Measurements from ENCODE around the gene SFXN2. TPM values are rescaled to one million over a fixed set of nuclear protein-coding genes. Genes with fewer than 3 reads are reported as not detected.
"Not testable (repeated sequence)": the region's sequence is repeated elsewhere in the genome, so short reads cannot be mapped to it uniquely, and the experiment has no call there.

Gene SFXN2
- total RNA-seq, 2 experiments from 2014 or later, result 23.6 to 28.0 TPM

DNA sequence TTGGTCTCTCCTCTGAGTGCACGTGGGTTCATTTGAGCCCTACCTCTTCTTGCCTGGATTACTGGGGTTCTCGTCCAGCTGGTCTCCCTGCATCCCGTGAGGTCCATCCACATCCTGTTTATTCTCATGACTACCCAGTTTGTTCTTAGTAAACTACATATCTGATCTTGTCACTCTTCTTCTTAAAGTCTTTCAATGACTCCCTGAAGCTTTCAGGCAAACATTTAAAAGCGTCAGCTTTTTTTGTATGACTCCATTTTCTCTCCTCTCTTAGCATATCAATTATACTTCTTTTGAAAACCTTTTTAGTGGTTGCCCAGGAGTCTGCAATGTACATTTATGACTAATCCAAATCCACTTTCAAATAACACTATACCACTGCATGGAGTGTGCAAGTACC lies 7.5 kb downstream of the SFXN2 start:
- Mint-ChIP-seq H3K36me3 (peaks cover 30% of the 10 kb centered on the region), H3K27me3 (no peaks in the 10 kb centered on the region), H3K27ac (peak overlapping the region; percentile 3), H3K9me3 (peaks cover 2% of the 10 kb centered on the region), H3K4me1 (peaks cover 26% of the 10 kb centered on the region), H3K4me3 (no peak overlapping the region)
- DNase-seq, result no peak

GRCh38 chr10:102723989-102724388 lies 9.6 kb downstream of the SFXN2 start:
- H3K27ac Mint-ChIP-seq, result no peak overlapping the region

DNA sequence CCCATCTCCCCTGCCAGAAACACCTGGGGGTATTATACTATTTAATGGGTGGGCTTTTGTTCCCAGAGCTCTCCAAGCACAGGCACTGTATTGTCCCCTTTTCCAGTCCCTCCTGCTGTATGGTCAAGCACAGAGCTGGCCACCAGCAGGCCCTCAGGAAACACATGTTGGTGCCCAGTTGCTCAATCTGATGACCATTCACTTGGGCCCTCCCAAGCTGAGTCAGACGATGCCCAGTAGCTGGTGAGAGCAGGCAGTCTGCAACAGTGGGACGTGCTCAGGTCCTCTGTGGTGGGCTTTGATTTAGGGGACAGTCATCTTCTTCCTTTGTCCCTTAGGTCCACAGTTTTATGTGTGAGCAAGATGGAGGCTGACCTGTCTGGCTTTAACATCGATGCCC lies 11.8 kb downstream of the SFXN2 start:
- DNase-seq, result no peak
- Mint-ChIP-seq H3K27me3 (no peaks in the 10 kb centered on the region), H3K36me3 (peaks cover 15% of the 10 kb centered on the region), H3K9me3 (peaks cover 2% of the 10 kb centered on the region), H3K27ac (no peak overlapping the region), H3K4me1 (peaks cover 11% of the 10 kb centered on the region), H3K4me3 (no peak overlapping the region)

More at GRCh38 chr10:102723989-102724388, 9.6 kb downstream of the SFXN2 start:
- DNase-seq, result no peak
- H3K36me3 Mint-ChIP-seq, result peaks cover 19% of the 10 kb centered on the region
- H3K4me1 Mint-ChIP-seq, result peaks cover 17% of the 10 kb centered on the region
- H3K4me3 Mint-ChIP-seq, result no peak overlapping the region
- peaks cover 2% of the 10 kb centered on the region for H3K9me3 Mint-ChIP-seq
- H3K27me3 Mint-ChIP-seq, result no peaks in the 10 kb centered on the region

DNA sequence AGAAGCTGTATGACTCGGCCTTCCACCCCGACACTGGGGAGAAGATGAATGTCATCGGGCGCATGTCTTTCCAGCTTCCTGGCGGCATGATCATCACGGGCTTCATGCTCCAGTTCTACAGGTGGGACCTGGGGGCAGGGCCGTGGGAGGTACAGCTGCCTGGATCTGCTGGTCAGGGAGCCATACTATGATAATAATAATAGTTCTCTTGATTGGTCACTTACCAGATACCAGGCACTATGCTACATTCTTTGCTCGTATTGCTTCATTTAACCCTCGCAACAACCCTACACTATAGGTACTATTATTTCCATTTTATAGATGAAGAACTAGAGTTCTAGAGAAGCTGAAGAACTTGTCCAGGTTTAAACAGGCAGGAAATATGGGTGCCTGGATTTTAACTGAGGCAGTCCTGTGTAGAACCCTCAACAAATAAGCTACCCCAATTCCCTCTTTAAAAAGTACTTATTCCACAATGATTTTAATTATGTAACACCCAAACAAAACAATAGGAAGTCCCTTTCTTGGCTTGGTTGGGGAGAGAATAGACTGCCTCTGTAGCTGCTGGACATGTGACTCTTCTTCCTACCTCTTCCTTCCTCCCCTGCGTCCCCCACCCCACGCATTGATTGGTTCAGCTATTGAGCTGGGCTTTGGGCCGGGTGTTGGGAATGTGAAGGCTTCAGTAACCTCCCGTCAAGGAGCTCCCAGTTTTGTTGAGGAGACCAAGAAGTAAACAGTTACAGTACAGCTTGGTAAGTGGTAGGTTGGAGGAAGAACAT lies 12.8 kb downstream of the SFXN2 start:
- peaks cover 6% of the 10 kb centered on the region for H3K4me1 Mint-ChIP-seq
- peaks cover 2% of the 10 kb centered on the region for H3K9me3 Mint-ChIP-seq
- DNase-seq, result no peak
- peaks cover 11% of the 10 kb centered on the region for H3K36me3 Mint-ChIP-seq
- no peak overlapping the region for H3K27ac Mint-ChIP-seq
- H3K27me3 Mint-ChIP-seq, result no peaks in the 10 kb centered on the region
- H3K4me3 Mint-ChIP-seq, result no peak overlapping the region

DNA sequence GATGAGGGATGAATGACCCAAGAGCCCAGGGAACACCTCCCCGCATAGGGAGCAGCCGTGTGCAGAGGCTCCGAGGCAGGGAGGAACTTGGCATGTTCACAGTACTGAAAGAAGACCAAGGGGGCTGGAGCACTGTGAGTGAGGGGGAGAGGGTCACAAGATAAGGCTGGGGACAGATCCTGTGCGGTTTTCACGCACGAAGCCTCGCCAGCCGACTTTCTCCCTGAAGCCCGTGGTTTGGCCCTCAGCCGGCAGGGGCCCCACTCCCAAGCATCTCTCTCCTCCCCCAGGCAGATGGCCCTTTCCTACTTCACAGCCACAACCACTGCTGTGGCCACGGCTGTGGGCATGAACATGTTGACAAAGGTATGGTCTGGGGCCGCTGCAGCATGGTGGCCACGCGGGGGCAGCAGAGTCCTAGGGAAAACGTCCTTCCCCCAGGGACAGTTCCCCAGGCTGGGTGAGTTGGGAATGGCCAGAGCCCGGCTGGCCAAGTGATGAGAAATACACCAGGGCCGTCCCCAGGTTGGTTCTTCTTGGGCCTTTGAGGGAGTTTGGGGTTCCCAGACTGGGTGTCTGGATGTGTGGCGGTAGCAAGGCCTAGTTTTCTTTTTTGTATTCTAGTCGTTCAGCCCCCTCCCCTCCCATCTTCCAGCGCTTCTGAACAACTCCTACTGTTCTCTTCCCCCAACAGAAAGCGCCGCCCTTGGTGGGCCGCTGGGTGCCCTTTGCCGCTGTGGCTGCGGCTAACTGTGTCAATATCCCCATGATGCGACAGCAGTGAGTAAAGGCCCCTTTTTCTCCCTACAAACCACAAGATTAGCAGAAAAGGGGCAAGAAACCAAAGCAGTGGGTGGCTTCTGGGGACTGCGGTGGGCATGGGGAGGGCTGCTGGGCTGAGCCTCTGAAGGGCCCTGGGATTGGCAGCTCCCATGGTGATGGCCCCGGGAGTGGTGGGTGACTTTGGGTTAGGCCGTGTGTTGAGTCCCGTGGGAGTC lies 14.9 kb downstream of the SFXN2 start:
- Mint-ChIP-seq H3K36me3 (peaks cover under 1% of the 10 kb centered on the region), H3K4me1 (peaks cover 6% of the 10 kb centered on the region), H3K4me3 (no peak overlapping the region), H3K27ac (peak overlapping the region; percentile 7), H3K27me3 (no peaks in the 10 kb centered on the region), H3K9me3 (no peaks in the 10 kb centered on the region)
- DNase-seq, result peak; percentile 47

DNA sequence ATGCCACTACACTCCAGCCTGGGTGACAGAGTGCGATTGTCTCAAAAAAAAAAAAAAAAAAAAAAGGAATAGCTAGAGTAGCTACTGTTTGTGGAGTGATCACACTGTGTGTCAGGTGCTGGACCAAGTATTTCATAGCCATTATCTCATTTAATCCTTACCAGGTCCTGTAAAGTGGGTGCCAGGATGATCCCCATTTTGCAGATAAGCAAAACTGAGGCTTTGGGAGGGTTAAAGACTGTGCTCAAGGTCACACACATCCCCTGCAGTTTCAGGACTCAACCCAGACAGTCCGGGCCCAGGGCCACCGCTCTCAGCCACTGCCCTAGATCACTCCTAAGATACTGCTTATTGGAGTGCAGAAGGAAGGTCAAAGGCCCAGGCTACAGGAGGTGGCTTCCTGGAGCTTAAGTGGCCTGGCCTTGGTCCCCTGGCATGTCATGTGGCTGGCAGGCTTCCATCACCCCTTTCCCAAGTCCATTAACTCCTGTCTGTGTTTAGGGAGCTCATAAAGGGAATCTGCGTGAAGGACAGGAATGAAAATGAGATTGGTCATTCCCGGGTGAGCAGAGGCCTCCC lies 16.9 kb downstream of the SFXN2 start:
- no peak overlapping the region for H3K27ac Mint-ChIP-seq

GRCh38 chr10:102732661-102733060 lies 18.2 kb downstream of the SFXN2 start:
- H3K27ac Mint-ChIP-seq, result no peak overlapping the region
- peaks cover 6% of the 10 kb centered on the region for H3K4me1 Mint-ChIP-seq
- no peaks in the 10 kb centered on the region for H3K9me3 Mint-ChIP-seq

More for the DNA sequence above, 16.9 kb downstream of the SFXN2 start:
- no peak for DNase-seq
- Mint-ChIP-seq H3K4me3 (no peak overlapping the region), H3K4me1 (peaks cover 6% of the 10 kb centered on the region), H3K27me3 (no peaks in the 10 kb centered on the region), H3K36me3 (peaks cover 2% of the 10 kb centered on the region), H3K9me3 (no peaks in the 10 kb centered on the region)

DNA sequence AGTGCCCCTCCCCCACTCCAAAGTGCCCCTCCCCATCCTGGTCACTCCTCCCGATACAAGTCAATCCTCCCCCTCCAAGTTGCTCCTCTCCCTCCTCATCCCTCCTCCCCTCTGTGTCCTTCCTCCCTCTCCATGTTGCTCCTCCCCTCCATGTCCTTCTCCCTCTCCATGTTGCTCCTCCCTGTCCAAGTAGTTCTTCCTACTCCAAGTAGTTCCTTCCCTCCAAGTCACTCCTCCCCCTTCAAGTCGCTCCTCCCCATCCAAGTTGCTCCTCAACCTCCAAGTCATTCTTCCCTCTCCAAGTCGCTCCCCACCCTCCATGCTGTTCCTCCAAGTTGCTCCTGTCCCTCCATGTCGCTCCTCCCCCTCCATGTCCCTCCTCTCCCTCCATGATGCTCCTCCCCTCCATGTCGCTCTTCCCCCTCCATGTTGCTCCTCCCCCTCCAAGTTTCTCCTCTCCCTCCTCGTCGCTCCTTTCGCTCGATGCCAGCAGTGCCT lies 20.7 kb downstream of the SFXN2 start:
- no peaks in the 10 kb centered on the region for H3K4me1 Mint-ChIP-seq
- H3K9me3 Mint-ChIP-seq, result no peaks in the 10 kb centered on the region
- H3K27ac Mint-ChIP-seq, result no peak overlapping the region
- no peak for DNase-seq
- H3K27me3 Mint-ChIP-seq, result no peaks in the 10 kb centered on the region
- no peak overlapping the region for H3K4me3 Mint-ChIP-seq
- peaks cover 5% of the 10 kb centered on the region for H3K36me3 Mint-ChIP-seq

More at GRCh38 chr10:102732661-102733060, 18.2 kb downstream of the SFXN2 start:
- Mint-ChIP-seq H3K4me3 (no peak overlapping the region), H3K36me3 (peaks cover 2% of the 10 kb centered on the region), H3K27me3 (no peaks in the 10 kb centered on the region)
- DNase-seq, result no peak

DNA sequence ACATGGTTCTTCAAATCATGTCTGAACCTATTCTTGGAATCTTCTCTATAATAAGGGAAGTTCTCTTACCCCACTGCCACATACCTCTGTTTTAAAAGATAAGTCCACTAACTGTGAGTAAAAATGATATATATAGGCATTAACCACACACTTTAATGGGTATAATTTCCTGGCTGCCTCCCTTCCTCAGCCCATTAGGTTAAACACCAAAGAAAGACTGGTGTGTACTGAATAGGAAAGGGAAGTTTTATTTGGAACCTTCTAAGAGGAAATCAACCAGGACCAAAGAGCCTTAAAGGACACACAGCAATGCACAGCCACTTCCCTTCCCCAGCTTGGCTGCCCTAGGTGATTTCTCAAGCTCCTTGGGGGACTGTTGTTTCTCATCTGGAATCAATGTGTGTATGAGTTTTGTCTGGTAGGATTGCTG lies 24.3 kb downstream of the SFXN2 start:
- Mint-ChIP-seq H3K9me3 (peaks cover 5% of the 10 kb centered on the region), H3K4me1 (peaks cover 5% of the 10 kb centered on the region), H3K36me3 (peaks cover 8% of the 10 kb centered on the region), H3K4me3 (no peak overlapping the region), H3K27ac (peak overlapping the region; percentile 35), H3K27me3 (no peaks in the 10 kb centered on the region)
- no peak for DNase-seq

DNA sequence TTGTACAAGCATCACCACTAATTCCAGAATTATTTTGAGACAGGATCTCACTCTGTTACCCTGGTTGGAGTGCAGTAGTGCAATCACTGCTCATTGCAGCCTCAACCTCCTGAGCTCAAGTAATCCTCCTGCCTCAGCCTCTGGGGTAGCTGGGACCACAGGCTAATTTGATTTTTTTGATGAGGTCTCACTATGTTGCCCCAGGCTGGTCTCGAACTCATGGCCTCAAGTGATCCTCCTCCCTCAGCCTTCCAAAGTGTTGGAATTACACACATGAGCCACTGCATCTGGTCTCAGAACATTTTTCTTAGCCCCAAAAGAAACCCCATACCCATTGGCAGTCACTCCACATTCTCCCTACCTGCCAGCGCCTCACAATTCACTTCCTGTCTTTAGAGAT lies 25.8 kb downstream of the SFXN2 start:
- peaks cover 5% of the 10 kb centered on the region for H3K36me3 Mint-ChIP-seq
- DNase-seq, result no peak
- H3K4me3 Mint-ChIP-seq, result no peak overlapping the region
- H3K9me3 Mint-ChIP-seq, result peaks cover 5% of the 10 kb centered on the region
- H3K4me1 Mint-ChIP-seq, result peaks cover 11% of the 10 kb centered on the region
- H3K27ac Mint-ChIP-seq, result no peak overlapping the region
- H3K27me3 Mint-ChIP-seq, result no peaks in the 10 kb centered on the region

GRCh38 chr10:102741726-102742237 lies 27.3 kb downstream of the SFXN2 start:
- peaks cover 5% of the 10 kb centered on the region for H3K9me3 Mint-ChIP-seq
- peaks cover 22% of the 10 kb centered on the region for H3K4me1 Mint-ChIP-seq
- H3K27me3 Mint-ChIP-seq, result no peaks in the 10 kb centered on the region
- DNase-seq, result no peak
- H3K4me3 Mint-ChIP-seq, result no peak overlapping the region
- H3K27ac Mint-ChIP-seq, result no peak overlapping the region
- peaks cover 5% of the 10 kb centered on the region for H3K36me3 Mint-ChIP-seq

DNA sequence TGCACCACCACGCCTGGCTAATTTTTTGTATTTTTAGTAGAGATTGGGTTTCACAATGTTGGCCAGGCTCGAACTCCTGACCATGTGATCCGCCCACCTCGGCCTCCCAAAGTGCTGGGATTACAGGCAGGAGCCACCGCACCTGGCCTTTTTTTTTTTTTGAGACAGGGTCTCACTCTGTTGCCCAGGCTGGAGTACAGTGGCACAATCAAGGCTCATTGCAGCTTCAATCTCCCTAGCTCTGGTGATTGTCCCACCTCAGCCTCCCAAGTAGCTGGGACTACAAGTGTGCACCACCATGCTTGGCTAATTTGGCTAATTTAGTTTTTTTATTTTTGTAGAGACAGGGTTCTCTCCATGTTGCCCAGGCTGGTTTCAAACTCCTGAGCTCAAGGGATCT lies 27.9 kb downstream of the SFXN2 start:
- not testable (repeated sequence) for H3K27ac Mint-ChIP-seq, DNase-seq, H3K9me3 Mint-ChIP-seq, H3K4me3 Mint-ChIP-seq, H3K27me3 Mint-ChIP-seq, H3K36me3 Mint-ChIP-seq
- H3K4me1 Mint-ChIP-seq, result peaks cover 25% of the 10 kb centered on the region

- no peak for DNase-seq
- peaks cover 5% of the 10 kb centered on the region for H3K36me3 Mint-ChIP-seq
- no peaks in the 10 kb centered on the region for H3K27me3 Mint-ChIP-seq
- H3K4me3 Mint-ChIP-seq, result peak overlapping the region; percentile 96
- peak overlapping the region; percentile 90 for H3K27ac Mint-ChIP-seq
- peaks cover 25% of the 10 kb centered on the region for H3K4me1 Mint-ChIP-seq
- H3K9me3 Mint-ChIP-seq, result peaks cover 5% of the 10 kb centered on the region
Measured at GRCh38 chr10:102743078-102743587, 28.7 kb downstream of the SFXN2 start.

DNA sequence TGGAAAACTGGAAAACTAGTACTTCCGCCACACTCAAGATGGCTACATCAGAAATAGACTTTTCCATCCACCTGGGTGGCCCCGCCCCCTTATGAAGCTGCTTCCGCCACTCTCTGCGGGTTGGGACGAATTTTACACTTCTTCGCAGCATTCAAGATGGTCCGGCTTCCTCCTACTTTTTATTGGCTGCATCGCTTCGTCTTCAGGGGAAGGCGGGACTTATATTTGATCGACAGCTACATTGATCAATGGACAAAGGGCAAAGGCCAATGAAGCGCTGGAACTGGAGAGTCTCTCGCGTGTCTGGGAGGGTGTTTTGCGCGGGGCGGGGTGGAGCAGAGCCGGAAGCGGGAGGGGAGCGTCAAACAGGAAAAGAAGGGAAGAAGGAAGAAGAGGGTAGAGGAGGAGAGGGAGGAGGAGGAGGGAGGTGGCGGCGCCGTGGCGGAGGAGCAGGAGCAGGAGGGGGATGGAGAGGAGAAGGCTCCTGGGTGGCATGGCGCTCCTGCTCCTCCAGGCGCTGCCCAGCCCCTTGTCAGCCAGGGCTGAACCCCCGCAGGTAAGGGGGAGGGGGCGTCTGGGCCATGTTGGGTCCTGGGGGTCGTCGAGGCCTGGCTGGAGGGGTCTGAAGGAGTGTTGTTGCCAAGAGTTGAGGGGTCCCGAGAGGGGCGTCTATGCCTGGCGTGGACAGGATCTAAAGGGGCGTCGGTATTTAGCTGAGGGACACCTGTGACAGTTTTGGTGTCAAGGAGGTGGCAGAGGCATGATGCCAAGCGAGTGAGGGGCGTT lies 29.3 kb downstream of the SFXN2 start, which contains the start of gene WBP1L:
TSS of gene WBP1L (plus strand) at position 361 of the 786 bp plus-strand sequence. CDS start at position 467, 106 bp downstream.
- Mint-ChIP-seq H3K27me3 (no peaks in the 10 kb centered on the region), H3K4me1 (peaks cover 30% of the 10 kb centered on the region), H3K9me3 (peaks cover 5% of the 10 kb centered on the region), H3K4me3 (peak within 1 kb of the TSS; percentile 96), H3K27ac (peak within 1 kb of the TSS; percentile 90), H3K36me3 (peaks cover 12% of the 10 kb centered on the region)
- peak; percentile 91 for DNase-seq

Measured in activated naive CD8-positive, alpha-beta T cell treated with anti-CD3 and anti-CD28 coated beads for 36 hours (primary cell).